ENCODE results near the gene ANKRD50. TPM values are rescaled to one million over a fixed set of nuclear protein-coding genes. Genes with fewer than 3 reads are reported as not detected.
A peak's percentile ranks its signal among the peaks of the same experiment; 100 is the strongest.

ANKRD50 gene
- total RNA-seq, 1 donor from 2014 or later, result 14.6 TPM

DNA sequence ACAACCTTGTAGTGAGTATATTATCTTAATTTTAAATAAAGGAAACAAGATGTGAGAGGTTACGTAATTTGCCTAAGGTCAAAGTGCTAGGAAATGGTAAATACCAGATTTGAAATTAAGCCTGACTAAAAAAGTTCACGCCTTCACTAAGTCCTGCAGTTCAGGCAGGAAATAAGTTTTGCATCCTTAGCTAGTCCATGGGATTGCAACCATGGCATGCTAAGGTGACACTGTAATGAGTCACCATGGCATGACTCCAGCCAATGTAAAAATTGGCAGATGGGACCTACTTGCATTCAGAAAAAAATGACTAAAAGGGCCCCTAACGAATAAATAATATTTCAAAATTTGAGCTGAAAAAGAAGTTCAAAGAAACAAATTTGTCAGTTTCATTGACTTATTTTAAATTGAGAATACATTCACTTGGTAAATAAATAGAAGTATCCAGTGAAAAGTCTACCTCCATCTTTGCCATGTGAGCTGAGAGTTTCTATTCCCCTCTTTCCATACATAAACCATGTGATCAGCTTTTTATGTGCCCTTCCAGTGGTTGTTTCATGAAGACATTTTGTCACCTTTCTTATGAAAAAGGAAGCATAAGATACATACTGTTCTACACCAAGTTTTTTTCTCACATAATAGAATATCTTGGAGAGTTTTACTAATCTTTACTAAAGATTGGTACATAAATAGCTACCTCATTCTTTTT is 72.4 kb downstream of the ANKRD50 start:
- TF ChIP-seq, protein P1, sequence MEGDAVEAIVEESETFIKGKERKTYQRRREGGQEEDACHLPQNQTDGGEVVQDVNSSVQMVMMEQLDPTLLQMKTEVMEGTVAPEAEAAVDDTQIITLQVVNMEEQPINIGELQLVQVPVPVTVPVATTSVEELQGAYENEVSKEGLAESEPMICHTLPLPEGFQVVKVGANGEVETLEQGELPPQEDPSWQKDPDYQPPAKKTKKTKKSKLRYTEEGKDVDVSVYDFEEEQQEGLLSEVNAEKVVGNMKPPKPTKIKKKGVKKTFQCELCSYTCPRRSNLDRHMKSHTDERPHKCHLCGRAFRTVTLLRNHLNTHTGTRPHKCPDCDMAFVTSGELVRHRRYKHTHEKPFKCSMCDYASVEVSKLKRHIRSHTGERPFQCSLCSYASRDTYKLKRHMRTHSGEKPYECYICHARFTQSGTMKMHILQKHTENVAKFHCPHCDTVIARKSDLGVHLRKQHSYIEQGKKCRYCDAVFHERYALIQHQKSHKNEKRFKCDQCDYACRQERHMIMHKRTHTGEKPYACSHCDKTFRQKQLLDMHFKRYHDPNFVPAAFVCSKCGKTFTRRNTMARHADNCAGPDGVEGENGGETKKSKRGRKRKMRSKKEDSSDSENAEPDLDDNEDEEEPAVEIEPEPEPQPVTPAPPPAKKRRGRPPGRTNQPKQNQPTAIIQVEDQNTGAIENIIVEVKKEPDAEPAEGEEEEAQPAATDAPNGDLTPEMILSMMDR (IDR thresholded peaks at IDR 0.05; ENCODE audit: insufficient read depth, low read length, poor library complexity, severe bottlenecking), result no peak
- Histone ChIP-seq H3K36me3 (ENCODE audit: control insufficient read depth, insufficient read depth, low read length) (no peaks in the 10 kb centered on the region), H3K4me3 (ENCODE audit: low read depth, low read length) (no peak overlapping the region), H3K27me3 (ENCODE audit: control insufficient read depth, insufficient read depth, low read length) (no peaks in the 10 kb centered on the region)
- peak; percentile 61 for DNase-seq (ENCODE audit: low read depth)

DNA sequence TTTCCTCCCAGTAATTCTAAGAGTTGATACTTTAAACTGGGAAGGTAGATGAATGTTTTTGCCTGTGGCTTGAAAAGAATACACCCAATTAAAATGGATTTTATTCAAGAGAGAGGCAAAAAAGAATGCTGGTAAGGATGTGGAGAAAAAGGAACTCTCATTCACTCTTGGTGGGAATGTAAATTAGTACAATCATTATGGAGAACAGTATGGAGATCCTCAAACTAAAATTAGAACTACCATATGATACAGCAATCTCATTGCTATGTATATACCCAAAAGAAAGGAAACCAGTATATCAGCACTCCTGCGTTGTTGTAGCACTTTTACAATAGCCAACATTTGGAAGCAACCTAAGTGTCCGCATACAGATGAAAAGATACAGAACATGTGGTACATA is 75.2 kb downstream of the ANKRD50 start:
- Histone ChIP-seq H3K36me3 (ENCODE audit: control insufficient read depth, insufficient read depth, low read length) (no peaks in the 10 kb centered on the region), H3K27me3 (ENCODE audit: control insufficient read depth, insufficient read depth, low read length) (no peaks in the 10 kb centered on the region), H3K4me3 (ENCODE audit: low read depth, low read length) (no peak overlapping the region)
- TF ChIP-seq, protein P1 (IDR thresholded peaks at IDR 0.05; ENCODE audit: insufficient read depth, low read length, poor library complexity, severe bottlenecking), result no peak
- no peak for DNase-seq (ENCODE audit: low read depth)

DNA sequence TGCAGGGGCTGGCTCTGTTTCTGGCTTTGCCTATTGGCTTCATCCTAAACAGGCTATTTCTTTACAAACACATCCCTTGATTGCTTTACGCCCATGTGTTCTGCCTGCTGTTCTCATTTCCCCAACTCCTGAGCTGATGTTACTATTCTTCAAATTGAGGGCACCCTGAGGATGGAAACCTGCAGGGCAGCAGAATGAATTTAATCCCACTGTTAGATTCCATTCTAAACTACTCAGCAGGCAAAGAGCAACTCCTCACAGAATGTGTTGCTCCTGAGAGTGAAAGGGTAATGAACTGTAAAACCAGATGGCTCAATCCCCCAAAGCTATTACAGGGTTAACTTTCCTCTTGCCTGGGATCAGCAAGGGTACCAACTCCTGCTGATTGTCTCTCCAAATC is 75.7 kb downstream of the ANKRD50 start:
- DNase-seq (ENCODE audit: low read depth), result peak; percentile 29
- Histone ChIP-seq H3K27me3 (ENCODE audit: control insufficient read depth, insufficient read depth, low read length) (no peaks in the 10 kb centered on the region), H3K36me3 (ENCODE audit: control insufficient read depth, insufficient read depth, low read length) (no peaks in the 10 kb centered on the region), H3K4me3 (ENCODE audit: low read depth, low read length) (no peak overlapping the region)
- TF ChIP-seq, protein P1 (IDR thresholded peaks at IDR 0.05; ENCODE audit: insufficient read depth, low read length, poor library complexity, severe bottlenecking), result no peak

DNA sequence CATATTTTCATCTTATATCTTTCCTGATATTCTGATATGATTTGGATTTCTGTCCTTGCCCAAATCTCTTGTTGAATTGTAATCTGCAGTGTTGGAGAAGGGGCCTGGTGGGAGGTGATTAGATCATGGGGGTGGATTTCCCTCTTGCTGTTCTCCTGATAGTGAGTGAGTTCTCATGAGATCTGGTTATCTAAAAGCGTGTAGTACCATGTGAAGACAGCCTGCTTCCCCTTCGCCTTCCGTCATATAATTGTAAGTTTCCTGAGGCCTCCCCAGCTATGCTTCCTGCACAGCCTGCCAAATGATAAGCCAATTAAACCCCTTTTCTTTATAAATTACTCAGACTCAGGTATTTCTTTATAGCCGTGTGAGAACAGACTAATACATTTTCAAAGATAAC is 77.2 kb downstream of the ANKRD50 start:
- no peaks in the 10 kb centered on the region for H3K36me3 ChIP-seq (ENCODE audit: control insufficient read depth, insufficient read depth, low read length)
- TF ChIP-seq, protein P1 (IDR thresholded peaks at IDR 0.05; ENCODE audit: insufficient read depth, low read length, poor library complexity, severe bottlenecking), result no peak
- no peak overlapping the region for H3K4me3 ChIP-seq (ENCODE audit: low read depth, low read length)
- H3K27me3 ChIP-seq (ENCODE audit: control insufficient read depth, insufficient read depth, low read length), result no peaks in the 10 kb centered on the region
- no peak for DNase-seq (ENCODE audit: low read depth)

DNA sequence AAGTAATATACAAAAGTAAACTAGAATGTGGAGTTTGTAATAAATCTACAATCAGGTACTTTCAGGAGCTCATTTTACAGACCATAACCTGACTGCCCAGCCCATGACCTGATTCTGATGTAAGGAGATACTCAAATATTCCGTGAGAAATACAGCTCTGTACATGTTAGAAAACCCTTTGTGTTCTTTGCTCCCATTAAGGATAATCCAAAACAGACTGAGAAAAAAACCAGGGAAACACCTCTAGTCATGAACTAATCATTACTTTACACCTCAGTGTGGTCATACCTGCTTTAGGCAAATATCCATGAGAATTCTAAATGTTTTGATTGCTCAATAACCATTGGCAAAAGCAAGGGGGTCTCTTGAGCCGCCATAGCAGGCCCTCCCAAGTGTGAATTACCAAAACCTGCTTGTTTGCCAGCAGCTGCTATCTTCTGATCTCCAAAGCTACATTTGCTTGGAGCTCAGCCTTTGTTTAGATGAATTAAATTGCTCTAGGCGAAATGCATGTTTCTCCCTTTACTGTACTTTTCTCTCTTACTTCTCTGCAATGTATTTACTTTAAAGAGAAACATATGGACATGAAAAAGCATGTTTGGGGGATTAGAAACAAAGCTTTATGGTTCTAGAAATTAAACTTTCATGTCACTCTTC is 79.1 kb downstream of the ANKRD50 start:
- H3K27me3 ChIP-seq (ENCODE audit: control insufficient read depth, insufficient read depth, low read length), result no peaks in the 10 kb centered on the region
- no peak overlapping the region for H3K4me3 ChIP-seq (ENCODE audit: low read depth, low read length)
- no peaks in the 10 kb centered on the region for H3K36me3 ChIP-seq (ENCODE audit: control insufficient read depth, insufficient read depth, low read length)
- no peak for DNase-seq (ENCODE audit: low read depth)
- TF ChIP-seq, protein P1 (IDR thresholded peaks at IDR 0.05; ENCODE audit: insufficient read depth, low read length, poor library complexity, severe bottlenecking), result no peak
